Endothelial cell (in vitro differentiated cells): ENCODE data around the gene SLC34A1. TPM values are rescaled to one million over a fixed set of nuclear protein-coding genes. Genes with fewer than 3 reads are reported as not detected.
A peak's percentile ranks its signal among the peaks of the same experiment; 100 is the strongest.

Source experiments
- DNase-seq: peaks from one replicate; pipeline ENCODE4 v3.0.0; 2021; ENCODE audit warnings: low spot score
- H3K27ac Mint-ChIP-seq: one replicate; pipeline ENCODE4 v1.8.0; 2021; ENCODE audit warnings: mixed read lengths, inconsistent platforms; ENCODE audit not compliant: unreplicated experiment
- H3K27me3 Mint-ChIP-seq: one replicate; pipeline ENCODE4 v1.8.0; 2021; ENCODE audit warnings: mild to moderate bottlenecking, moderate library complexity, mixed read lengths, inconsistent platforms; ENCODE audit not compliant: unreplicated experiment
- H3K36me3 Mint-ChIP-seq: one replicate; pipeline ENCODE4 v1.8.0; 2021; ENCODE audit warnings: mild to moderate bottlenecking, low read depth, mixed read lengths, inconsistent platforms; ENCODE audit not compliant: unreplicated experiment
- H3K4me1 Mint-ChIP-seq: one replicate; pipeline ENCODE4 v1.8.0; 2021; ENCODE audit warnings: mild to moderate bottlenecking, mixed read lengths, inconsistent platforms; ENCODE audit not compliant: unreplicated experiment
- H3K4me3 Mint-ChIP-seq: one replicate; pipeline ENCODE4 v1.8.0; 2021; ENCODE audit warnings: mild to moderate bottlenecking, mixed read lengths, inconsistent platforms; ENCODE audit not compliant: unreplicated experiment
- H3K9me3 Mint-ChIP-seq: one replicate; pipeline ENCODE4 v1.8.0; 2021; ENCODE audit warnings: mixed read lengths, inconsistent platforms; ENCODE audit not compliant: unreplicated experiment
- CTCF ChIP-seq: fragments of 200-600 bp; sonication (generic); IDR thresholded peaks from one replicate; pipeline ENCODE4 v1.5.0; 2021; ENCODE audit warnings: antibody characterized with exemption; ENCODE audit not compliant: unreplicated experiment
- total RNA-seq: library from RNA; stranded (reverse); fragmentation: NEBNext Ultra II Directional; extraction: Animal tissue kit (Norgen Biotek cat#: 25700); gene quantifications from one replicate; pipeline ENCODE4 v1.2.1, GENCODE V29; 2021; ENCODE audit not compliant: unreplicated experiment

The SLC34A1 gene
- total RNA-seq, 1 donor from 2014 or later, result not detected

GRCh38 chr5:177387405-177387804, 3.2 kb downstream of the SLC34A1 start:
- H3K27ac Mint-ChIP-seq, result no peak overlapping the region
- no peak for TF ChIP-seq CTCF
- no peaks in the 10 kb centered on the region for H3K9me3 Mint-ChIP-seq
- no peak overlapping the region for H3K4me3 Mint-ChIP-seq
- peaks cover 9% of the 10 kb centered on the region for H3K27me3 Mint-ChIP-seq
- peaks cover 35% of the 10 kb centered on the region for H3K4me1 Mint-ChIP-seq
- no peaks in the 10 kb centered on the region for H3K36me3 Mint-ChIP-seq
- DNase-seq, result no peak

- Mint-ChIP-seq H3K27ac (no peak overlapping the region), H3K27me3 (peaks cover 9% of the 10 kb centered on the region), H3K9me3 (no peaks in the 10 kb centered on the region), H3K4me1 (peaks cover 35% of the 10 kb centered on the region), H3K36me3 (no peaks in the 10 kb centered on the region), H3K4me3 (no peak overlapping the region)
- no peak for TF ChIP-seq CTCF
- DNase-seq, result no peak
These were observed 4.4 kb downstream of the SLC34A1 start for GRCh38 chr5:177388521-177389052.

GRCh38 chr5:177389241-177390169, 5.3 kb downstream of the SLC34A1 start:
- Mint-ChIP-seq H3K36me3 (no peaks in the 10 kb centered on the region), H3K4me1 (peaks cover 35% of the 10 kb centered on the region), H3K27me3 (peaks cover 7% of the 10 kb centered on the region), H3K9me3 (no peaks in the 10 kb centered on the region), H3K4me3 (no peak overlapping the region), H3K27ac (peak overlapping the region; percentile 15)
- no peak for DNase-seq
- no peak for TF ChIP-seq CTCF

- Mint-ChIP-seq H3K27ac (peak overlapping the region; percentile 15), H3K4me1 (peaks cover 35% of the 10 kb centered on the region)
These were observed 6.4 kb downstream of the SLC34A1 start for GRCh38 chr5:177390363-177391300.

More at GRCh38 chr5:177390363-177391300, 6.4 kb downstream of the SLC34A1 start:
- Mint-ChIP-seq H3K27me3 (peaks cover 7% of the 10 kb centered on the region), H3K9me3 (no peaks in the 10 kb centered on the region), H3K4me3 (no peak overlapping the region), H3K36me3 (no peaks in the 10 kb centered on the region)
- DNase-seq, result peak; percentile 92
- TF ChIP-seq CTCF, result peak; percentile 96
